Sigmoid colon (tissue), 7 donors: ENCODE results near the gene PARD3. TPM values are rescaled to one million over a fixed set of nuclear protein-coding genes. Genes with fewer than 3 reads are reported as not detected.

Experiments
- DNase-seq: peaks from one replicate; pipeline ENCODE4 v3.0.0-alpha.2; 2019
- H3K27ac ChIP-seq, 4 donors: fragments of 200-600 bp; sonication (generic); one replicate each; pipeline ENCODE4 v1.5.1; 2016 to 2019; ENCODE audit warnings: mild to moderate bottlenecking in 1 of 4
- H3K27me3 ChIP-seq, 3 donors: fragments of 200-600 bp; sonication (generic); one replicate each; pipeline ENCODE4 v1.5.1; 2019; ENCODE audit warnings: mild to moderate bottlenecking in 1 of 3
- H3K36me3 ChIP-seq, 4 donors: fragments of 200-600 bp; sonication (generic); one replicate each; pipeline ENCODE4 v1.5.1; 2016 to 2019
- H3K4me1 ChIP-seq, 4 donors: fragments of 200-600 bp; sonication (generic); one replicate each; pipeline ENCODE4 v1.5.1; 2017 to 2019
- H3K4me3 ChIP-seq, 4 donors: fragments of 200-600 bp; sonication (generic); one replicate each; pipeline ENCODE4 v1.5.1; 2017 to 2019; ENCODE audit warnings: mild to moderate bottlenecking in 2 of 4, moderate library complexity in 1 of 4
- H3K9me3 ChIP-seq, 4 donors: fragments of 200-600 bp in 3 of 4; sonication (generic) in 3 of 4; one replicate each; pipeline versions ENCODE4 v1.5.1 to v1.6.1; 2013 to 2019
- CTCF ChIP-seq, 4 experiments: fragments of 450-650 bp in 3 of 4; fragments of 200-600 bp in 1 of 4; IDR thresholded peaks; one replicate each; pipeline ENCODE4 v1.5.1; 2016 to 2019; ENCODE audit warnings: antibody characterized with exemption in 4 of 4, mild to moderate bottlenecking in 3 of 4, moderate library complexity in 2 of 4
- EP300 ChIP-seq, 4 donors: sonication (generic); formaldehyde crosslinking; IDR thresholded peaks; one replicate each; pipeline ENCODE4 v1.6.1; 2017; ENCODE audit warnings: antibody characterized with exemption in 4 of 4
- POLR2A ChIP-seq, 2 donors: fragments of 450-650 bp; IDR thresholded peaks; one replicate each; pipeline ENCODE4 v1.6.1; 2016; ENCODE audit warnings: antibody characterized with exemption in 2 of 2, mild to moderate bottlenecking in 2 of 2, moderate library complexity in 2 of 2
- POLR2AphosphoS5 ChIP-seq, 4 donors: sonication (generic); formaldehyde crosslinking; IDR thresholded peaks; one replicate each; pipeline ENCODE4 v1.6.1; 2017; ENCODE audit warnings: antibody characterized with exemption in 4 of 4
- WGBS, 2 donors: extraction: QIAGEN DNeasy Blood & Tissue Kit; methylation state at CpG; one replicate each; pipeline ENCODE4 v1.1.7; 2013; 5-methylcytosine and 5-hydroxymethylcytosine counted together
- intact Hi-C: fragments of 100-400 bp; cut with DNase I; formaldehyde crosslinking; loops from one replicate; pipeline ENCODE4 v1.15.1; 2023
- polyA plus RNA-seq, 3 donors: library from polyadenylated mRNA; stranded (reverse); fragments of 200-250 nt; gene quantifications; one replicate each; pipeline ENCODE4 v1.2.3, GENCODE V29; 2013
- total RNA-seq, 4 donors: library from RNA; depleted of rRNA; stranded (reverse); fragments of >200 nt; gene quantifications; one replicate each; pipeline ENCODE4 v1.1.0, GENCODE V29; 2016
- donor health status: healthy with polysubstance abuse.
- donor health status: Bipolar disorder and iron deficiency.
- donor health status: healthy.

Gene PARD3
- total and polyA plus RNA-seq, 7 donors: 17.5 to 96.4 (median 75.9) TPM

- no peak for DNase-seq
- TF ChIP-seq POLR2A (IDR thresholded peaks at IDR 0.05) (no peak), CTCF (IDR thresholded peaks at IDR 0.05) (no peak), POLR2AphosphoS5 (IDR thresholded peaks at IDR 0.05) (no peak), EP300 (IDR thresholded peaks at IDR 0.05) (no peak)
- H3K9me3 ChIP-seq: no peaks in the 10 kb centered on the region
- H3K27me3 ChIP-seq: no peaks in the 10 kb centered on the region
- no peak overlapping the region for H3K4me3 ChIP-seq
- intact Hi-C loops: no loop called here
- H3K36me3 ChIP-seq: peaks cover 0 to 5% (median 0%) of the 10 kb centered on the region in 4 donors
- no peak overlapping the region for H3K27ac ChIP-seq
- 91 to 92% methylated on average over 5 of the region's 5 CpGs for WGBS, 2 donors
- H3K4me1 ChIP-seq: no peaks in the 10 kb centered on the region
Measured at GRCh38 chr10:34474555-34475273, 340.4 kb downstream of the PARD3 start.

DNA sequence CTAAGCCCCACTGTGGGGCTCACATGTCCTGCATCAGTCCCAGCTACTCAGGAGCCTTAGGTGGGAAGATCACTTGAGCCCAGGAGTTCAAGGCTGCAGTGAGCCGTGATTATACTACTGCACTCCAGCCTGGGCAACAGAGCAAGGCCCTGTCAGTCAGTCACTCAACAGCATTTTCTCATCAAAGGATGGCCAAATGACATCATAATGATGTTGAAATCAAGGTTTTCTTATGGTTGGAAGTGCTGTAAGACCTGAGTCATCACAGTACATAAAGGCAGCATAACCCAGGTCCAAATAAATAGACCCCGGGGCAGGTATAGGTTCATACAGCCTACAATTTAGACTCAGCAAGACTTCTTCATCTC, 341.1 kb downstream of the PARD3 start:
- DNase-seq: no peak
- intact Hi-C loops: no loop called here
- peaks cover 0 to 12% (median 0%) of the 10 kb centered on the region in 4 donors for H3K36me3 ChIP-seq
- no peaks in the 10 kb centered on the region for H3K27me3 ChIP-seq
- 93% methylated on average over 2 of the region's 2 CpGs for WGBS, 2 donors
- H3K9me3 ChIP-seq: no peaks in the 10 kb centered on the region
- no peak for TF ChIP-seq CTCF (IDR thresholded peaks at IDR 0.05)
- no peak for TF ChIP-seq POLR2A (IDR thresholded peaks at IDR 0.05)
- TF ChIP-seq EP300 (IDR thresholded peaks at IDR 0.05): no peak
- TF ChIP-seq POLR2AphosphoS5 (IDR thresholded peaks at IDR 0.05): no peak
- no peaks in the 10 kb centered on the region for H3K4me1 ChIP-seq
- no peak overlapping the region for H3K4me3 ChIP-seq
- H3K27ac ChIP-seq: no peak overlapping the region

GRCh38 chr10:34473174-34474008, 341.7 kb downstream of the PARD3 start:
- intact Hi-C loops: no loop called here
- WGBS, 2 donors: 40 to 73% methylated on average over 7 of the region's 7 CpGs
- no peak for DNase-seq

GRCh38 chr10:34470307-34470706, 344.8 kb downstream of the PARD3 start:
- DNase-seq: no peak
- intact Hi-C loops: no loop called here
- Histone ChIP-seq H3K4me3 (no peak overlapping the region), H3K9me3 (no peaks in the 10 kb centered on the region), H3K27ac (no peak overlapping the region), H3K4me1 (peaks cover 0 to 8% (median 3%) of the 10 kb centered on the region in 4 donors), H3K27me3 (no peaks in the 10 kb centered on the region), H3K36me3 (peaks cover 0 to 13% (median 0%) of the 10 kb centered on the region in 4 donors)
- 95 to 96% methylated on average over 5 of the region's 5 CpGs for WGBS, 2 donors
- TF ChIP-seq EP300 (IDR thresholded peaks at IDR 0.05): no peak
- TF ChIP-seq POLR2AphosphoS5 (IDR thresholded peaks at IDR 0.05): no peak
- TF ChIP-seq CTCF (IDR thresholded peaks at IDR 0.05): no peak
- no peak for TF ChIP-seq POLR2A (IDR thresholded peaks at IDR 0.05)

More at GRCh38 chr10:34473174-34474008, 341.7 kb downstream of the PARD3 start:
- no peak overlapping the region for H3K27ac ChIP-seq
- H3K9me3 ChIP-seq: no peaks in the 10 kb centered on the region
- H3K4me1 ChIP-seq: no peaks in the 10 kb centered on the region
- peaks cover 0 to 13% (median 0%) of the 10 kb centered on the region in 4 donors for H3K36me3 ChIP-seq
- no peak overlapping the region for H3K4me3 ChIP-seq
- no peaks in the 10 kb centered on the region for H3K27me3 ChIP-seq
- TF ChIP-seq POLR2A (IDR thresholded peaks at IDR 0.05): no peak
- TF ChIP-seq EP300 (IDR thresholded peaks at IDR 0.05): no peak
- TF ChIP-seq POLR2AphosphoS5 (IDR thresholded peaks at IDR 0.05): no peak

GRCh38 chr10:34469446-34469845, 345.6 kb downstream of the PARD3 start:
- no peaks in the 10 kb centered on the region for H3K9me3 ChIP-seq
- no peaks in the 10 kb centered on the region for H3K27me3 ChIP-seq
- no peak overlapping the region for H3K4me3 ChIP-seq
- no peak for TF ChIP-seq CTCF (IDR thresholded peaks at IDR 0.05)
- no peak for TF ChIP-seq POLR2AphosphoS5 (IDR thresholded peaks at IDR 0.05)
- no peak for TF ChIP-seq POLR2A (IDR thresholded peaks at IDR 0.05)
- TF ChIP-seq EP300 (IDR thresholded peaks at IDR 0.05): no peak
- H3K27ac ChIP-seq: no peak overlapping the region
- H3K4me1 ChIP-seq: peaks cover 0 to 9% (median 3%) of the 10 kb centered on the region in 4 donors
- 73 to 91% methylated on average over 2 of the region's 2 CpGs for WGBS, 2 donors
- DNase-seq: no peak
- H3K36me3 ChIP-seq: peaks cover 0 to 13% (median 0%) of the 10 kb centered on the region in 4 donors
- intact Hi-C loops: no loop called here
